ENCODE results near the gene ATP6V0D1. TPM values are rescaled to one million over a fixed set of nuclear protein-coding genes. Genes with fewer than 3 reads are reported as not detected.

The ATP6V0D1 gene
- total RNA-seq, 1 experiment from 2014 or later = 43.0 TPM

- TF ChIP-seq CTCF (conservative IDR thresholded peaks at IDR 0.05) = no peak
- Mint-ChIP-seq H3K4me1 (no peaks in the 10 kb centered on the region), H3K4me3 (no peak overlapping the region; a peak in 1 of 5 replicates), H3K36me3 (ENCODE audit: insufficient read depth in 1 of 3, low read depth in 3 of 3) (no peaks in the 10 kb centered on the region), H3K9me3 (no peaks in the 10 kb centered on the region), H3K27ac (peak overlapping the region in 1 of 3 experiments; percentile 68; a peak in 2 of 7 replicates), H3K27me3 (ENCODE audit: low read depth) (no peaks in the 10 kb centered on the region)
- Histone ChIP-seq H3K79me2 (ENCODE audit: insufficient read depth, low read length) (0 out of 2 replicates have a peak, but pooled peaks cover 3% of the 10 kb centered on the region), H4K91ac (ENCODE audit: insufficient read length, low read depth, low read length) (no peak overlapping the region), H3K9ac (ENCODE audit: extremely low read depth, insufficient read length, low read length) (no peak overlapping the region), H2BK20ac (ENCODE audit: low read depth, low read length, poor library complexity, severe bottlenecking) (no peak overlapping the region), H3K14ac (ENCODE audit: insufficient read depth, low read length) (no peak overlapping the region), H3K23ac (ENCODE audit: insufficient read length, low read depth, low read length) (no peak overlapping the region), H3K18ac (ENCODE audit: insufficient read length, low read depth, low read length) (no peak overlapping the region), H3K9me3 (ENCODE audit: control insufficient read depth, low read depth, low read length) (no peaks in the 10 kb centered on the region), H4K8ac (replicated peaks; ENCODE audit: insufficient read length, low read depth, low read length) (no peak overlapping the region), H3T11ph (ENCODE audit: low read length) (no peak overlapping the region), H3K56ac (ENCODE audit: insufficient read length, low read depth, low read length) (no peak overlapping the region), H3K23me2 (ENCODE audit: insufficient read length, low read depth, low read length, poor library complexity, severe bottlenecking) (no peaks in the 10 kb centered on the region), H2AK5ac (ENCODE audit: insufficient read length, low read length) (no peak overlapping the region), H3K27ac (ENCODE audit: insufficient read length, low read depth, low read length) (no peak overlapping the region), H2BK15ac (ENCODE audit: low read depth, low read length) (no peak overlapping the region), H4K20me1 (ENCODE audit: control insufficient read depth, insufficient read depth, insufficient read length) (no peaks in the 10 kb centered on the region), H2BK120ac (ENCODE audit: low read depth, low read length, poor library complexity, severe bottlenecking) (no peak overlapping the region), H3K4me1 (ENCODE audit: insufficient read depth, low read length) (no peaks in the 10 kb centered on the region), H2BK5ac (ENCODE audit: insufficient read length, low read length) (no peak overlapping the region), H3K4ac (ENCODE audit: low read depth, low read length) (no peak overlapping the region), H3K4me2 (ENCODE audit: insufficient read depth, insufficient read length, low read length) (no peak overlapping the region), H4K5ac (ENCODE audit: insufficient read length, low read depth, low read length) (no peak overlapping the region), H3K27me3 (ENCODE audit: insufficient read depth, low read length) (no peaks in the 10 kb centered on the region), H2AFZ (ENCODE audit: low read length) (no peak overlapping the region), H2BK12ac (ENCODE audit: insufficient read length, low read depth, low read length) (no peak overlapping the region), H3K79me1 (ENCODE audit: insufficient read depth, low read depth, low read length, poor library complexity, severe bottlenecking) (peaks cover 5% of the 10 kb centered on the region)
- no peak for DNase-seq
- no CpG with 5 or more reads among the region's 6 CpGs for WGBS (ENCODE audit: extremely low coverage, insufficient read length, low lambda C conversion rate)
These were observed 9.1 kb downstream of the ATP6V0D1 start for GRCh38 chr16:67471758-67472384.

Measured in H9 (cell line).